Measurements from ENCODE around the gene RNF212B. TPM values are rescaled to one million over a fixed set of nuclear protein-coding genes. Genes with fewer than 3 reads are reported as not detected.
"Not testable (repeated sequence)": the region's sequence is repeated elsewhere in the genome, so short reads cannot be mapped to it uniquely, and the experiment has no call there.

Gene RNF212B
- total RNA-seq, 4 donors from 2014 or later = 0.59 TPM; not detected in 3

- no peak for DNase-seq (ENCODE audit: low spot score in 2 of 2)
- WGBS, 2 donors = 73% methylated on average over 6 of the region's 6 CpGs
- intact Hi-C loops (cut with DNase I; ENCODE audit: low total_unique reads) = no loop called here
- no peak overlapping the region for H3K4me3 ChIP-seq (ENCODE audit: low read depth, poor library complexity, severe bottlenecking)
- TF ChIP-seq POLR2A (IDR thresholded peaks at IDR 0.05) (no peak), CTCF (IDR thresholded peaks at IDR 0.05) (no peak)
These were observed 20.4 kb upstream of the RNF212B start for GRCh38 chr14:23217032-23218020.

- intact Hi-C loops (cut with DNase I; ENCODE audit: low total_unique reads) = no loop called here
- 78 to 91% methylated on average over 3 of the region's 3 CpGs for WGBS, 2 donors
- H3K4me3 ChIP-seq (ENCODE audit: low read depth, poor library complexity, severe bottlenecking) = no peak overlapping the region
- no peak for TF ChIP-seq CTCF (IDR thresholded peaks at IDR 0.05)
- no peak for TF ChIP-seq POLR2A (IDR thresholded peaks at IDR 0.05)
- no peak for DNase-seq (ENCODE audit: low spot score in 2 of 2)
These were observed 18.7 kb upstream of the RNF212B start for GRCh38 chr14:23219075-23219474.

DNA sequence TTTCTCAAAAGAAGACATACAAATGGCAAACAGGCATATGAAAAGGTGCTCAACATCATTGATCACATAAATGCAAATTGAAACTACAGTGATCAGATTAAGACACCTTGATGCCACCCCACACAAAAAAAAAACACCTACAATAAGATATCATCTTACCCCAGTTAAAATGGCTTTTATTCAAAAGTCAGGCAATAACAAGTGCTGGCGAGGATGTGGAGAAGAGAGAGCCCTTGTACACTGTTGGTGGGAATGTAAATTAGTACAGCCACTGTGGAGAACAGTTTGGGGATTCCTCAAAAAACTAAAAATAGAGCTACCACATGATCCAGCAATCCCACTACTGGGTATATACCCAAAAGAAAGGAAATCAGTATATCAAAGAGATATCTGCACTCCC lies 12.8 kb upstream of the RNF212B start:
- DNase-seq (ENCODE audit: low spot score in 2 of 2); H3K4me3 ChIP-seq (ENCODE audit: low read depth, poor library complexity, severe bottlenecking): not testable (repeated sequence)

DNA sequence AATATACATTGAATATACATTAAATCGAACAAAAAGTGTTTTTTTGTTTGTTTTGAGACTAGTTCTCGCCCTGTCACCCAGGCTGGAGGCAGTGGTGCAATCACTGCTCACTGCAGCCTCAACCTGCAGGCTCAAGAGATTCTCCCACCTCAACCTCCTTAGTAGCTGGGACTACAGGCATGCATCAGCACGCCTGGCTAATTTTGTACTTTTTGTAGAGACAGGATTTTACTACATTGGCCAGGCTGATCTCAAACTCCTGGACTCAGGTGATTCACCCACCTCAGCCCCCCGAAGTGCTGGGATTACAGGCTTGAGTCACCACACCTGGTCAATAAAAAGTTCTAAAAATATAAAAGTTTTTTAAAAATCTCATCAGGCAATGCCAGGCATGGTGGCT lies 10.2 kb upstream of the RNF212B start:
- DNase-seq (ENCODE audit: low spot score in 2 of 2) = no peak
- WGBS, 2 donors = 57 to 65% methylated on average over 4 of the region's 4 CpGs
- H3K4me3 ChIP-seq (ENCODE audit: low read depth, poor library complexity, severe bottlenecking) = no peak overlapping the region
- TF ChIP-seq CTCF (IDR thresholded peaks at IDR 0.05) (no peak), POLR2A (IDR thresholded peaks at IDR 0.05) (no peak)
- intact Hi-C loops (cut with DNase I; ENCODE audit: low total_unique reads) = no loop called here

More for the DNA sequence above, 12.8 kb upstream of the RNF212B start:
- intact Hi-C loops (cut with DNase I; ENCODE audit: low total_unique reads) = not testable (repeated sequence)
- 83 to 96% methylated on average over 1 of the region's 1 CpG for WGBS, 2 donors

DNA sequence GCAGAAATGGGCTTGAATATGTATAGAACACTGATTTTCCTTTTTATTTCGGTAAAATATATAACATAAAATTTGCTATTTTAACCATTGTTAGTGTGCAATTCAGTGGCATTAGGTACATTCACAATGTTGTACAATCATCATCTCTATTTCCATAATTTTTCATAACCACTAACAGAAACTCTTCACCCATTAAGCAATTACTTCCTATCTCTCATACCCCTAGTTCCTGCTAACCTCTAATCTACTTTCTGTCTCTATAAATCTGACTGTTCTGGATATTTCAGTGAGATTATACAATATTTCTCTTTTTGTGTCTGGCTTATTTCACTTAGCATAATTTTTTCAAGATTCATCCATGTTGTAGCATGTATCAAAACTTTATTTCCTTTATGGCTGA lies 8.9 kb upstream of the RNF212B start:
- no peak for DNase-seq (ENCODE audit: low spot score in 2 of 2)
- H3K4me3 ChIP-seq (ENCODE audit: low read depth, poor library complexity, severe bottlenecking) = no peak overlapping the region
- intact Hi-C loops (cut with DNase I; ENCODE audit: low total_unique reads) = no loop called here
- no peak for TF ChIP-seq CTCF (IDR thresholded peaks at IDR 0.05)
- TF ChIP-seq POLR2A (IDR thresholded peaks at IDR 0.05) = no peak
- WGBS, 2 donors = 95 to 98% methylated on average over 1 of the region's 1 CpG

GRCh38 chr14:23232241-23232808 lies 5.4 kb upstream of the RNF212B start:
- H3K4me3 ChIP-seq (ENCODE audit: low read depth, poor library complexity, severe bottlenecking); intact Hi-C loops (cut with DNase I; ENCODE audit: low total_unique reads); DNase-seq (ENCODE audit: low spot score in 2 of 2): not testable (repeated sequence)
- 88 to 92% methylated on average over 8 to 13 of the region's 38 CpGs for WGBS, 2 donors

Measured in lower leg skin (tissue), 4 donors.